Measurements from ENCODE around the gene VIPR1.
A peak's percentile ranks its signal among the peaks of the same experiment; 100 is the strongest.

The VIPR1 gene

GRCh38 chr3:42493798-42494151, 8.7 kb upstream of the VIPR1 start:
- no peak for DNase-seq

- no peak for DNase-seq
Measured at GRCh38 chr3:42495393-42495792, 7.0 kb upstream of the VIPR1 start.

DNA sequence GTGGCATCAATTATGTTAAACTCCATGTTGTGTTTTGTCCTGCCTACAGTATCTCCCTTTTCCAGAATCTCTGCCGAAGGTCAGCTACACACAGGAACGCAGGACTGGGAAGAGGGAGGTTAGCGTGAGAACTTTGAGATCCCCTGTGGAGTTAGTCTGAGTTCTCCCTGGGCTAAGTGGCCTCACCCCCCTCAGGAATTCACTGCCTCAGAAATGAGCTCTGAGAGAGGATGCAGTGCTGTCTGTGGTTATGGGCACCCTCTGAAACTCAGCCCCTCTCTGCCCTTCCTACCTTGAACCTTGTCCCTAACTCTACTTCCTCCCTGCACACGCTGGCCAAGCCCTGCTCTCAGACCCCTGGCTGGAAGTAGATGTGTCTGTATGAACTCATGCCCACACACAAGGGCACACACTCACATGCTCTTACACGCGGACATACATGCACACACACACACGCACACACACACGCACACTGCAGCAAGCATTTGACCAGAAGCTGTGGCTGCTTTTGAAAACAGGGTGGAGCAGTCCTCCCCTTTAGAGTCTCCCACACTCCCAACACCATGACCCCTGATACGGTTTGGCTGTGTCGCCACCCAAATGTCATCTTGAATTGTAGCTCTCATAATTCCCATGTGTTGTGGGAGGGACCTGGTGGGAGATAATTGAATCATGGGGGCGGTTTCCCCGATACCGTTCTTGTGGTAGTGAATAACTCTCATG, 5.3 kb upstream of the VIPR1 start:
- peak; percentile 75 for DNase-seq

DNA sequence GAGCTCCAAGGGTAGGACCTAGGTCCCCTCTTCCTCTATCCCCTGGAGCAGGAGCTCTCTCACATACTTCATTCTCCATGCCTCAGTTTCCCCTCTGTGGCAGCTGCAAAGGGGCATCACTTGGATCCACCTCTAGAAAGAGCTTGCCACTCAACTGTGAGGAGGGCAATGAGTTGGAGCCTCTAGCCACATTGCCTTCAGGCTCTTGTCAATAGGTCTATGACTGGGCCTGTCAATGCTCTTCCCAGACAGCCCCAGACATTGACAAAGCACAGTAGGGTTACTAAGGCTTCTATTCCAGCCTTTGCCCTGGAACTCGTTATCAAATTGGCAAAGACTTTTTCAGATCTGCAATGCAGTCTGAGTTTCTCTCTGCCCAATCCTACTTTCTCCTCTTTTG, 4.4 kb upstream of the VIPR1 start:
- DNase-seq, result no peak

- DNase-seq, result no peak
Measured at GRCh38 chr3:42498791-42499477, 3.5 kb upstream of the VIPR1 start.

- no peak for DNase-seq
Measured at GRCh38 chr3:42499478-42499871, 3.0 kb upstream of the VIPR1 start.

DNA sequence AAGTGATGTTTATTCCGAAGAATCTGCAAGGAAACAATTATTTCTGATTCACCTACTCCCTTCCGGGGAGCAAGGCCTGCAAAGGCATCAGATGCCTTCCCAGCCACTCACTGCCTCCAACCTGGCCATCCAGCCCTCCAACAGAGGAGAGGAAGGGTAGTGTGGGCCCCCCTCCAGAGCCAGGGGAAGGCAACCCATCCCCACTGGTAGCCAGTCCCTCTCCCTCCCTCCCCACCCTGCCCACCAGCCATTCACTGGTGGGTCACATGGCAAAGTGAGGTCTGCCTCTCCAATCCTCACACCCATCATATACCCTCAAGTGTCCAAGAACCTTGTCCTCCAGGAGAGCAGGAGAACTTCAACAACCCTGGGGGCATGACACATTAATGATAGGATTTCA, 2.4 kb upstream of the VIPR1 start:
- DNase-seq, result no peak

DNA sequence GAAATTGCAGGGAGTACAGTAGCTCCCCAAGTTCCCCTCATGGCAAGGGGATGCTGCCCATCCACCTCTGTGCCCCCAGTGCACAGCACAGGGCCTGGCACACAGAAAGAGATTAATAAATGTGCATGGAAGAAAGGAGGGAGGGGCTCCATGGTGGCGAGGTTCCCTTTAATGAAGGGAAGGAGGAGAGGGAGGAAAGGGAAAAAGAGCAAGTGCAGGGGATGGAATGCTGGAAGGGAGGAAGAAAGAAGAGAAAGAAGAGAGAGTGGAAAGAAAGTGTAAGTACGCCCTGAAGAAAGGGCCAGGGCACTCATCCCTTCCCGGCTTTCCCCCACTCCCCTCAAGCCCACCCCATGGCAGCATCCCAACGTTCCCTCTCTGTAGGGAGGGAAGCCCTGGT, 1.5 kb upstream of the VIPR1 start:
- no peak for DNase-seq

DNA sequence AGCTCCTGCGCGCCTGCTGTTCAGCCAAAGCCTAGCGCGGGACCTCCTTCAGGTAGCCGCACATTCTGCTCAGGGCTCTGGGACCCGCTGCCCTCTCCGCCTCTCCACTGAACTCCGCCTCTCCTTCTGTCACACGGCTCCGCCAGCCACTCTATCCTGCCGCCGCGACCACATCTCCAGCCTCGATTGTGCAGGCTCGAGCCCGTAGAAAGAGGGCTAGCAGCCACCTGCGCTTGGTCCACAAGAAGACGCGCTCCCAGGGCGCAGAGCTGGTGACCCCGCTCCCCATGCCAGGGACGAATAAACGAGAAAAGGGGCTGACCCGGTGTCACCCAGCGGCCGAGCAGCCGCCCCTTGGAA, 1.1 kb upstream of the VIPR1 start:
- DNase-seq, result peak; percentile 44

GRCh38 chr3:42501681-42502428, 588 bp upstream of the VIPR1 start:
- peak; percentile 59 for DNase-seq

DNA sequence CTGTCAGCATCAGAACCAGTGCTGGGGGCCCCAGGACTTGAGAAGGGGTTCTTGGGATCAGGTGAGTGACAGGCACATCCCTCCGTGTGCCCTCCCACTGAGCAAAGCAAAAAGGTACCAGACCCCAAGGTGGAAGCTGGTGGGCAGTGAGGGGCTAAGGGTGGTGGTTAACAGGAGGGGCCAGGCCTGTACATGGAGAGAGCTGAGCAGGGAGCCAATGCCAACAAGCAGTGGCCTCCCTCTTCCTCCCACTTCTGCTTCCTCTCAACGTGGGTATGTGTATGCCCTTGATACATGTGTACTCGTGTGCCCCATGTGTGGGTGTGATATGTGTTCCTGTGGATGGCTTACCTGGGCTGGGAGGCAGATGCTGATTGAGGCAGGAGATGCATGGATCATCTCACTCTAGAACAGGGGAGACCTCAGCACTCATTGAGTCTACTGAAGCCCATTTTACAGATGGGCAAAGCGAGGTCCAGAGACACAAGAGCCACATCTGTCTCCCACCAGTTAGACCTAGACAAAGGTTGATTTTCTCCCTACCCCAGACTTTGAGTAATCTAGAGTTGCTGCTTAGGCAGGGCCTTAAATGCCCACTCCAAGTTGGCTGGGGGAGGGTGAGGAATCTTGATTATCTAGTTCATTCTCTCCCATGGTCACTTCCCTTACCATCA, 945 bp downstream of the VIPR1 start:
- DNase-seq, result no peak

- no peak for DNase-seq
Measured at GRCh38 chr3:42503957-42504333, 1.5 kb downstream of the VIPR1 start.

GRCh38 chr3:42504334-42505127, 2.1 kb downstream of the VIPR1 start:
- DNase-seq, result no peak

GRCh38 chr3:42505128-42505848, 2.8 kb downstream of the VIPR1 start:
- no peak for DNase-seq

GRCh38 chr3:42505849-42506410, 3.5 kb downstream of the VIPR1 start:
- DNase-seq, result no peak

DNA sequence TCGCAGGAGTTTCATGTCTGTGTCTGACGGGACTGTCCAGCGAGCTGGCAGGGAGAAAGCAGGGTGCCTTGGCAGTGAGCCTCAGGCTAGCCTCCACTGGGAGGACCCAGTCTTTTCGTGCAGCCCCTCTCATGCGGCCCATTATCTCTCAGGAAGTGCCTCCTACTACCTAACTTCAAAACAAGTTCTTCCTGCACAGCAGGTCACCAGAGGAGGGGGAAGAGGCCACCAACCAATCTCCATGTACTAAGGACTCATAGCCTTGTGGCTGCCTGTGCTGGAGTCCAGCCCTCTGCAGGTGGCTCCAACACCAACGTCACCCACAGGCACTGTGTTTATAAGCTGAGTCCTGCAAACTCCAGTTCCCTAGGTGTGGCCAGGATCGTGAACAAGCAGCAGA, 4.8 kb downstream of the VIPR1 start:
- DNase-seq, result no peak

DNA sequence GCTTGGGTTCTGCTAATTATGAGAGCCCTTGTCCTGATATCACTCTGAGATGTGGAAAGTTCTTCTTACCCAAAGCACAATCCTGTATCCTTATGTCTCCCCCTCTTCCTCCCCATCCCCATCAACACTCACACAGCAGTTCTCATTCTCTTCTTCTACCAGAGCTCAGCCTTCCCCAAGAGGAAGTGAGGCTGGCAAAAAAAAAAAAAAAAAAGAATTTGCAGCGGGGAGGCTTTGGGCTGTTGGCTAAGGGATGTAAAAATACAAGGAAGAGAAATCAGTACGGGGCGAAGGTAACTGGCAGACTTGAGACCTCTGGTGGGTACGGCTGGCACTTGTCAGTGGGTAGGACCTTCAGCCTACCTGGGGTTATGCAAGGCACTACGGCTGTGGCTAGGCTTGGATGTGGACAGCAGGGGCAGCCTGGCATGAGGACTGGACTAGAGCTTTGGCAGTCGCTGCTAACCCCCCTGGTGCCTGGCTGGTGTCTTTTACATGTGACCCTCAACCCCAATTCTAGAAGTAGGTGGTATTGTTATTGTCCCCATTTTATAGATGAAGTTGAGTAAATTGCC, 5.4 kb downstream of the VIPR1 start:
- DNase-seq, result no peak

GRCh38 chr3:42508562-42508961, 6.1 kb downstream of the VIPR1 start:
- DNase-seq, result no peak

DNA sequence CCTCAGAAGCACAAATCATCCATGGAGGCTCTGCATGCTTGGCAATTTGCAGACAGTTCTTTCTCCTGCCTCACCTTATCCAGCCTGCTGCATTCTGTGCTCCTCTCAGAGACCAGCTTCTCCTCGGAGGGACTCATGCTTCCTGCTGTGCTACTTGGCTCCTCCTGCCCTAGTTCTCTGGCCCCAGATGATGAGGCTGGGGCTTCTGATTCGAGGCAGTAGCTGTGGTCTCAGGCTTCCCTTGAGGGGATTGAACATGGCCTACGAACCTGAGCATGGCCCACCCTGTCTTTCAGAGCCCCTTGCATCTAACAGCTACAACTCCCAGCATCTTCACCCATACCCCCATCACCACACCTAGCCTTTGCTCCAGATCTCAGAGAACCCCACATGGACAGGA, 6.7 kb downstream of the VIPR1 start:
- DNase-seq, result no peak

DNA sequence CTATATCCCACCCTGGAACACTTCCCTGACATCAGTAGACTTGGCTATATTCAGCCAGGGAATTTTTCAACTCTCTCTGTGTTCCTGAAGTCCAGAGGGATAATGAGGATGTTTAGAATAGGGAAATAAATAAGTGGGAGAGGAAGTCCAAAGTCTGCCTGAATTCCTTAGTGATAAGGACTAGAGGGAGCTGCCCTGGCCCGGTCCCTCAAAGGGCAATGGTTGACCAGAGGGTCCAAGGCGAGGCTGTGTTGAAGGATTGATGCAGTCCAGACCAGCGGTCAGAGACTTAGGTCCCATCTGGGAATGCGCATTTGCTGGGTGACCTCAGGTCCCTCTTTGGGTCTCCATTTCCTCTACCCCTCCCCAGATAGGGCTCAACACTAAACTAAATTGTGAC, 7.9 kb downstream of the VIPR1 start:
- DNase-seq, result no peak

- no peak for DNase-seq
Measured at GRCh38 chr3:42511201-42511600, 8.8 kb downstream of the VIPR1 start.
